Panc1 (cell line): Measurements from ENCODE around the gene DOK5. TPM values are rescaled to one million over a fixed set of nuclear protein-coding genes. Genes with fewer than 3 reads are reported as not detected.

Experiments used
- ATAC-seq: fragments of 200-7000 bp; cut with Tn5 transposase; 2 replicates; pipeline ENCODE4 v1.9.1; 2020; ENCODE audit warnings: mild to moderate bottlenecking, moderate library complexity
- BruUV-seq: library from RNA; stranded (reverse); fragments of 400-500 nt; replicated peaks from 2 replicates; lab custom pipeline; 2021; lab: Mats Ljungman, UMichigan
- CTCF ChIA-PET: fragments of 300-600 bp; sonication (Branson Sonifier 250); formaldehyde crosslinking; loops from one replicate; lab custom pipeline; 2022; ENCODE audit warnings: antibody characterized with exemption; lab: Charles Lee
- POLR2A ChIA-PET: fragments of 300-600 bp; sonication (Branson Sonifier 250); formaldehyde crosslinking; loops from one replicate; lab custom pipeline; 2022; ENCODE audit warnings: antibody characterized with exemption; lab: Charles Lee
- DNase-seq: peaks from one replicate; pipeline ENCODE4 v3.0.0-alpha.2; 2010; ENCODE audit warnings: low read depth, low spot score
- H3K27ac ChIP-seq: 2 replicates; pipeline ENCODE4 v1.5.1; 2011; ENCODE audit warnings: mild to moderate bottlenecking, low read length, inconsistent platforms
- H3K27me3 ChIP-seq: fragments of 200-500 bp; sonication (Bioruptor generic); 2 replicates; pipeline ENCODE4 v1.6.0; 2014; ENCODE audit warnings: low read length, inconsistent platforms; ENCODE audit not compliant: control insufficient read depth, insufficient read depth
- H3K36me3 ChIP-seq: fragments of 200-500 bp; sonication (Bioruptor generic); 2 replicates; pipeline ENCODE4 v1.5.1; 2014; ENCODE audit warnings: inconsistent platforms, mild to moderate bottlenecking, low read length, moderate library complexity; ENCODE audit not compliant: control insufficient read depth, insufficient read depth
- H3K4me1 ChIP-seq: 2 replicates; pipeline ENCODE4 v1.5.1; 2011; ENCODE audit warnings: inconsistent platforms, mild to moderate bottlenecking, low read length, moderate library complexity; ENCODE audit not compliant: control insufficient read depth, insufficient read depth
- H3K4me3 ChIP-seq, 2 experiments: 2 replicates each; pipeline ENCODE4 v1.5.1; 2011 to 2012; ENCODE audit warnings: low read depth in 2 of 2, low read length in 2 of 2, mild to moderate bottlenecking in 2 of 2, inconsistent platforms in 1 of 2, moderate library complexity in 1 of 2
- H3K9me3 ChIP-seq: fragments of 200-500 bp; sonication (Bioruptor generic); 2 replicates; pipeline ENCODE4 v1.5.1; 2014; ENCODE audit warnings: low read depth, mild to moderate bottlenecking, inconsistent platforms, low read length, moderate library complexity; ENCODE audit not compliant: control insufficient read depth, insufficient read depth
- POLR2AphosphoS5 ChIP-seq: IDR thresholded peaks from 2 replicates; pipeline ENCODE4 v1.6.1; 2012; ENCODE audit warnings: mild to moderate bottlenecking, low read depth, low read length, moderate library complexity
- SIN3A ChIP-seq: IDR thresholded peaks from 2 replicates; pipeline ENCODE4 v1.6.1; 2012; ENCODE audit warnings: low read depth, mild to moderate bottlenecking, low read length, moderate library complexity, borderline replicate concordance; ENCODE audit not compliant: insufficient read depth
- TCF7L2 ChIP-seq: IDR thresholded peaks from 2 replicates; pipeline ENCODE4 v1.6.1; 2011; ENCODE audit warnings: mild to moderate bottlenecking, low read depth, low read length, inconsistent platforms
- in situ Hi-C: cut with HindIII; loops from 2 replicates; pipeline ENCODE4 v1.10.0; 2016; ENCODE audit warnings: low sequenced_read_pairs, low pct_unique_long_range_greater_than_20kb
- intact Hi-C: fragments of 100-400 bp; cut with micrococcal nuclease; formaldehyde crosslinking; loops from one replicate; pipeline ENCODE4 v1.10.0; 2022; ENCODE audit not compliant: unreplicated experiment
- total RNA-seq: library from RNA; stranded (reverse); gene quantifications from one replicate; pipeline ENCODE4 v1.2.1, GENCODE V29; 2021; ENCODE audit not compliant: unreplicated experiment
- TF ChIP-seq, protein P1 (sequence below): fragments of 450-650 bp; IDR thresholded peaks from 2 replicates; pipeline ENCODE4 v1.5.1; 2017; ENCODE audit warnings: mild to moderate bottlenecking
- TF ChIP-seq, protein P2 (sequence below), 2 experiments: IDR thresholded peaks; 2 replicates each; pipeline ENCODE4 v1.6.1; 2011 to 2012; ENCODE audit warnings: low read depth in 2 of 2, control low read depth in 1 of 2, low read length in 1 of 2, mild to moderate bottlenecking in 1 of 2, moderate library complexity in 1 of 2; ENCODE audit not compliant: insufficient read depth in 1 of 2

The DOK5 gene
- total RNA-seq, 1 experiment from 2014 or later = 0.18 TPM

DNA sequence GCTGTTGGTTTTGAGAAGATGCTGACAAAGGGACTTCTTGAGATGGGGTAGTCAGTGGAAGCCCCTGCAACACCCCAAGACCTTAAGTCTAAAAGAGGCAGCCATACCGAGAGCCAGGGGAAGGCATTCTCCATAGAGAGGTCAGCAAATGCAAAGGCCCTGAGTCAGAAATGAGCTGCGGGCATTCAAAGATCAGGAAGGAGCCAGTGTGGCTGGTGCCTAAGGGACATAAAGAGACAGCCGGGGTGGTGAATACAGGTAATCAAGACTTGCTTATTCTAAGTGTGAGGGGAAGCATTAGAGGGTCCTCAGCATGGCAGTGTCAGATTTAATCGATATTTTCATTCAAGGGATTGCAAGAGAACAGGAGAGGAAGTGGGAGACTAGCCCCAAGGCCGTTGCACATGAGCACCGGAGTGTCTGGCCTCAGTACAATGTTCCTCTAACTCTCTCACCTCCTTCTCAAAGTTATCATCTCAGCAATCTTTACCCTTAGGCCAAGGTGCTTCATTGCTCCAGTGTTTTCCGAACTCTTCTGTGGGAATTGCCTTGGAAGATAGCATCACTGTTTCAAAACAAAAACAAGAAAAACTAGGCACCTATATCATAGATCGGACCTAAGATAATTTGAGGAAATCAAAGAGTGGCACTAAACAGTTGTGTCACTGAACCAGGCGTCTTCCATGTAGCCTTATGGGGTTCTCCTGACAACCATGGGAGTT, 173.2 kb downstream of the DOK5 start:
- no peak for ATAC-seq
- intact Hi-C loops = no loop called here

DNA sequence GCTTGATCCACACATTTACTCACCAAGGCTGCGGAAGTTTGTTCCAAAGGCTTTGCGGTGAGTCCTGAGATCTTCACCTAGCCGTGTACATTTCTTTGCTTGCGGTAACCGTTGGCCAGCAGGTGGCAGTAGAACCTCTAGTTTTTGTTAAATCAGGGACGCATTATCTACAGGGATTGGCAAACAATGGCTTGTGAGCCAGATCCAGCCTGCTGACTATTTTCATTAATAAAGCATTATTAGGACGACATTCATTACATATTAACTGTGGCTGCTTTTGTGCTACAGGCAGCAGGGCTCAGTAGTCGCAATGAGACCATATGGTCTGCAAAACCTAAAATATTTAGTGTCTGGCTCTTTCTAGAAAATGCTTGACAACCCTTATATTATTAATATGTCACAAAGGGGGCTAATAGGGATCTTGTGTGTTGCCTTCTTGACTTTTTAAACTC, 174.1 kb downstream of the DOK5 start:
- TF ChIP-seq, protein P1, sequence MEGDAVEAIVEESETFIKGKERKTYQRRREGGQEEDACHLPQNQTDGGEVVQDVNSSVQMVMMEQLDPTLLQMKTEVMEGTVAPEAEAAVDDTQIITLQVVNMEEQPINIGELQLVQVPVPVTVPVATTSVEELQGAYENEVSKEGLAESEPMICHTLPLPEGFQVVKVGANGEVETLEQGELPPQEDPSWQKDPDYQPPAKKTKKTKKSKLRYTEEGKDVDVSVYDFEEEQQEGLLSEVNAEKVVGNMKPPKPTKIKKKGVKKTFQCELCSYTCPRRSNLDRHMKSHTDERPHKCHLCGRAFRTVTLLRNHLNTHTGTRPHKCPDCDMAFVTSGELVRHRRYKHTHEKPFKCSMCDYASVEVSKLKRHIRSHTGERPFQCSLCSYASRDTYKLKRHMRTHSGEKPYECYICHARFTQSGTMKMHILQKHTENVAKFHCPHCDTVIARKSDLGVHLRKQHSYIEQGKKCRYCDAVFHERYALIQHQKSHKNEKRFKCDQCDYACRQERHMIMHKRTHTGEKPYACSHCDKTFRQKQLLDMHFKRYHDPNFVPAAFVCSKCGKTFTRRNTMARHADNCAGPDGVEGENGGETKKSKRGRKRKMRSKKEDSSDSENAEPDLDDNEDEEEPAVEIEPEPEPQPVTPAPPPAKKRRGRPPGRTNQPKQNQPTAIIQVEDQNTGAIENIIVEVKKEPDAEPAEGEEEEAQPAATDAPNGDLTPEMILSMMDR = peak; percentile 88
- TF ChIP-seq SIN3A = no peak
- TF ChIP-seq TCF7L2 = 0 out of 2 replicates have a peak, but pooled peaks have one; percentile 7
- no peak for TF ChIP-seq POLR2AphosphoS5

More for the DNA sequence above, 173.2 kb downstream of the DOK5 start:
- no peak overlapping the region for H3K27ac ChIP-seq
- CTCF ChIA-PET = interaction anchor here (0.6 to 1.0 kb wide), 3 partner anchors 32 to 547 kb away, joined by 3 to 5 read pairs (median 4); no protein-coding TSS in a partner anchor
- H3K4me3 ChIP-seq = no peak overlapping the region
- POLR2A ChIA-PET = no interaction called here
- TF ChIP-seq TCF7L2 = no peak
- TF ChIP-seq, protein P2, sequence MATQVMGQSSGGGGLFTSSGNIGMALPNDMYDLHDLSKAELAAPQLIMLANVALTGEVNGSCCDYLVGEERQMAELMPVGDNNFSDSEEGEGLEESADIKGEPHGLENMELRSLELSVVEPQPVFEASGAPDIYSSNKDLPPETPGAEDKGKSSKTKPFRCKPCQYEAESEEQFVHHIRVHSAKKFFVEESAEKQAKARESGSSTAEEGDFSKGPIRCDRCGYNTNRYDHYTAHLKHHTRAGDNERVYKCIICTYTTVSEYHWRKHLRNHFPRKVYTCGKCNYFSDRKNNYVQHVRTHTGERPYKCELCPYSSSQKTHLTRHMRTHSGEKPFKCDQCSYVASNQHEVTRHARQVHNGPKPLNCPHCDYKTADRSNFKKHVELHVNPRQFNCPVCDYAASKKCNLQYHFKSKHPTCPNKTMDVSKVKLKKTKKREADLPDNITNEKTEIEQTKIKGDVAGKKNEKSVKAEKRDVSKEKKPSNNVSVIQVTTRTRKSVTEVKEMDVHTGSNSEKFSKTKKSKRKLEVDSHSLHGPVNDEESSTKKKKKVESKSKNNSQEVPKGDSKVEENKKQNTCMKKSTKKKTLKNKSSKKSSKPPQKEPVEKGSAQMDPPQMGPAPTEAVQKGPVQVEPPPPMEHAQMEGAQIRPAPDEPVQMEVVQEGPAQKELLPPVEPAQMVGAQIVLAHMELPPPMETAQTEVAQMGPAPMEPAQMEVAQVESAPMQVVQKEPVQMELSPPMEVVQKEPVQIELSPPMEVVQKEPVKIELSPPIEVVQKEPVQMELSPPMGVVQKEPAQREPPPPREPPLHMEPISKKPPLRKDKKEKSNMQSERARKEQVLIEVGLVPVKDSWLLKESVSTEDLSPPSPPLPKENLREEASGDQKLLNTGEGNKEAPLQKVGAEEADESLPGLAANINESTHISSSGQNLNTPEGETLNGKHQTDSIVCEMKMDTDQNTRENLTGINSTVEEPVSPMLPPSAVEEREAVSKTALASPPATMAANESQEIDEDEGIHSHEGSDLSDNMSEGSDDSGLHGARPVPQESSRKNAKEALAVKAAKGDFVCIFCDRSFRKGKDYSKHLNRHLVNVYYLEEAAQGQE (IDR thresholded peaks at IDR 0.05; ENCODE audit: insufficient read depth in 1 of 2, low read depth in 2 of 2, low read length in 1 of 2) = no peak
- TF ChIP-seq, protein P1 = no peak
- no peak for TF ChIP-seq POLR2AphosphoS5
- no peak for TF ChIP-seq SIN3A
- H3K36me3 ChIP-seq = no peaks in the 10 kb centered on the region
- in situ Hi-C loops = no loop called here
- H3K9me3 ChIP-seq = no peaks in the 10 kb centered on the region
- no peaks in the 10 kb centered on the region for H3K4me1 ChIP-seq
- peaks cover 6% of the 10 kb centered on the region; the same call in 1 of the 2 replicates for H3K27me3 ChIP-seq
- no peak for DNase-seq
- no TSS peak for BruUV-seq

More for the DNA sequence above, 174.1 kb downstream of the DOK5 start:
- Histone ChIP-seq H3K9me3 (no peaks in the 10 kb centered on the region), H3K27me3 (peaks cover 8% of the 10 kb centered on the region; the same call in 1 of the 2 replicates), H3K36me3 (no peaks in the 10 kb centered on the region), H3K4me1 (no peaks in the 10 kb centered on the region), H3K4me3 (no peak overlapping the region), H3K27ac (no peak overlapping the region)
- intact Hi-C loops = no loop called here
- DNase-seq (peak; percentile 53), ATAC-seq (peak; percentile 94)
- BruUV-seq = no TSS peak
- ChIA-PET POLR2A (no interaction called here), CTCF (interaction anchor here (0.7 kb wide), 1 partner anchor 389 kb away, joined by 4 read pairs; no protein-coding TSS in a partner anchor)
- in situ Hi-C loops = no loop called here
